HUES64 (cell line): ENCODE results near the gene INPP5B.

Experiments used
- H3K27ac ChIP-seq: 2 replicates; pipeline ENCODE4 v1.7.0; 2013; ENCODE audit warnings: low read depth, low read length, inconsistent platforms
- H3K27me3 ChIP-seq: 2 replicates; pipeline ENCODE4 v1.6.1; 2013; ENCODE audit warnings: mild to moderate bottlenecking, low read length; ENCODE audit not compliant: insufficient read depth
- H3K36me3 ChIP-seq: 2 replicates; pipeline ENCODE4 v1.6.1; 2013; ENCODE audit warnings: mild to moderate bottlenecking, low read length; ENCODE audit not compliant: insufficient read depth
- H3K4me1 ChIP-seq: 2 replicates; pipeline ENCODE4 v1.6.1; 2013; ENCODE audit warnings: mild to moderate bottlenecking, low read length, moderate library complexity; ENCODE audit not compliant: insufficient read depth
- H3K4me3 ChIP-seq: 2 replicates; pipeline ENCODE4 v1.5.1; 2013; ENCODE audit warnings: mild to moderate bottlenecking, low read length, moderate library complexity
- H3K9ac ChIP-seq: 2 replicates; pipeline ENCODE4 v1.6.1; 2013; ENCODE audit warnings: mild to moderate bottlenecking, low read depth, low read length
- H3K9me3 ChIP-seq: 2 replicates; pipeline ENCODE4 v1.6.1; 2013; ENCODE audit warnings: low read depth, low read length; ENCODE audit not compliant: insufficient read depth
- WGBS: fragments of 150-250, 120-280 bp; methylation state at CpG from one replicate; pipeline ENCODE4 v1.1.7; 2013; ENCODE audit warnings: missing lambda C conversion rate; 5-methylcytosine and 5-hydroxymethylcytosine counted together

The INPP5B gene

GRCh38 chr1:37846647-37847339 is 100.1 kb downstream of the INPP5B start:
- no peak overlapping the region for H3K4me3 ChIP-seq
- H3K9me3 ChIP-seq = no peaks in the 10 kb centered on the region
- H3K27me3 ChIP-seq = no peaks in the 10 kb centered on the region
- no peak overlapping the region for H3K9ac ChIP-seq
- WGBS = 97% methylated on average over 4 of the region's 4 CpGs
- no peak overlapping the region for H3K27ac ChIP-seq
- H3K36me3 ChIP-seq = peaks cover 11% of the 10 kb centered on the region; the same call in 1 of the 2 replicates
- no peaks in the 10 kb centered on the region; the same call in 1 of the 2 replicates for H3K4me1 ChIP-seq

DNA sequence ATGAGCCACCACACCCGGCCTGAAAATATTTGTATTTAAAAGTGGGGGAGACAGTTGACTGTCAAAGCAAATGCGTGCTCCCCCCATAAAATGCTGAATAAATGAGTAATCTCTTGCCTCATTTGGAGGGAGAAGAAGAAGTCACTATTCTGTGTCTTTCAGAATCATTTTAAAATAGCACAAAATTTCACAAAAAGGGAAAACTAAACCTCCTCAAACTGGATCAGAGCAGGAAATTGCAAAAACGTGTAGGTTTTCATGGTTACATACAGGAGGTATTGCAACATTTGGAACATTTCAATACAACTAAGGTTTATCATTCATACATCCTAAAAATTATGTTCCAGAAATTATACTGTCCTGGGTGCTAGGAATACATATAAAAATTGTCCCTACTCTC is 101.1 kb downstream of the INPP5B start:
- Histone ChIP-seq H3K27ac (no peak overlapping the region), H3K9me3 (no peaks in the 10 kb centered on the region), H3K4me3 (no peak overlapping the region), H3K36me3 (peaks cover 11% of the 10 kb centered on the region; the same call in 1 of the 2 replicates), H3K27me3 (no peaks in the 10 kb centered on the region), H3K9ac (no peak overlapping the region), H3K4me1 (no peaks in the 10 kb centered on the region; the same call in 1 of the 2 replicates)
- 90% methylated on average over 3 of the region's 3 CpGs for WGBS

DNA sequence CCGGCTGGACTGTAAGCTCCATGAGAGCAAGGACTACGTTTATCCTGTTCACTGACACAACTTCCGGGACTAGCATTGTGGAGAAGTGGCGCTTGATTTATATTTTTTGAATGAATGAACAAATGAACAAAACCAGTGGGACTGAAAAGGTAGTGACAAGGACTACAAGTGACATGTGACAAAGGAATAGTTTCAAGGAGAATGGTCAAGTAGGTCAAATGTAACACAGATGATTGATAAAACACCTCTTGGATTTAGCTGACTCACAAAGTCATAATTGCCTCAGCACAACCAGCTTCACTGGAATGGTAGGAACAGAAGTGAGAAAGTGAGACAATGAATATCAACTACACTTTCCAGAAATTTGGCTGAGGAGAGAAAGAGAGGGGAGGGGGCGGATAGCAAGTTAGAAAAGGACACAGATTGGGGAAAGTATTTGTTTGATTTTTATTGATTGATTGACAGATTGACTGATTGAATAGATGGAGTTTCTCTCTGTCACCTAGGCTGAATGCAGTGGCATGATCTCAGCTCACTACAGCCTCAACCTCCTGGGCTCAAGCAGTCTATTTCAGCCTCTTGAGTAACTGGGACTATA is 101.7 kb downstream of the INPP5B start:
- H3K9ac ChIP-seq = no peak overlapping the region
- peaks cover 12% of the 10 kb centered on the region; the same call in 1 of the 2 replicates for H3K36me3 ChIP-seq
- no peaks in the 10 kb centered on the region for H3K27me3 ChIP-seq
- no peak overlapping the region for H3K27ac ChIP-seq
- no peak overlapping the region for H3K4me3 ChIP-seq
- WGBS = 93% methylated on average over 5 of the region's 5 CpGs
- no peaks in the 10 kb centered on the region for H3K9me3 ChIP-seq
- H3K4me1 ChIP-seq = no peaks in the 10 kb centered on the region; the same call in 1 of the 2 replicates

- no peaks in the 10 kb centered on the region for H3K9me3 ChIP-seq
- H3K27me3 ChIP-seq = no peaks in the 10 kb centered on the region
- H3K36me3 ChIP-seq = peaks cover 18% of the 10 kb centered on the region
- no peak overlapping the region for H3K9ac ChIP-seq
- no peaks in the 10 kb centered on the region; the same call in 1 of the 2 replicates for H3K4me1 ChIP-seq
- H3K4me3 ChIP-seq = no peak overlapping the region
- no peak overlapping the region for H3K27ac ChIP-seq
These were observed 102.3 kb downstream of the INPP5B start for GRCh38 chr1:37844536-37844935.

DNA sequence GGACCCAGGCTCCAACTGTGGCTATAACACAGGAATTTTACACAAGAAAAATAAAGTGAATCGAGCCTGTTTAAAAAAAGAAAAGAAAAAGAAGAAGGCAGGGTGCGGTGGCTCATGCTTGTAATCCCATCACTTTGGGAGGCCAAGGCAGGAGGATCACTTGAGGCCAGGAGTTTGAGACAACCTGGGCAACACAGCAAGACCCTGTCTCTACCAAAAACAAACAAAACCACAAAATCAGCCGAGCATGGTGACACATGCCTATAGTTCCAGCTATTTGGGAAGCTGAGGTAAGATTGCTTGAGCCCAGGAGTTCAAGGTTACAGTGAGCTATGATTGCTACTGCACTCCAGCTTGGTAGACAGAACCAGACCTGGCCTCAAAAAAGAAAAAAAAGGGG is 105.2 kb downstream of the INPP5B start:
- over 99% methylated on average over 3 of the region's 3 CpGs for WGBS
- H3K4me1 ChIP-seq = no peaks in the 10 kb centered on the region; the same call in 1 of the 2 replicates
- H3K27ac ChIP-seq = no peak overlapping the region
- no peaks in the 10 kb centered on the region for H3K9me3 ChIP-seq
- H3K9ac ChIP-seq = no peak overlapping the region
- peaks cover 34% of the 10 kb centered on the region for H3K36me3 ChIP-seq
- no peak overlapping the region for H3K4me3 ChIP-seq
- no peaks in the 10 kb centered on the region for H3K27me3 ChIP-seq

DNA sequence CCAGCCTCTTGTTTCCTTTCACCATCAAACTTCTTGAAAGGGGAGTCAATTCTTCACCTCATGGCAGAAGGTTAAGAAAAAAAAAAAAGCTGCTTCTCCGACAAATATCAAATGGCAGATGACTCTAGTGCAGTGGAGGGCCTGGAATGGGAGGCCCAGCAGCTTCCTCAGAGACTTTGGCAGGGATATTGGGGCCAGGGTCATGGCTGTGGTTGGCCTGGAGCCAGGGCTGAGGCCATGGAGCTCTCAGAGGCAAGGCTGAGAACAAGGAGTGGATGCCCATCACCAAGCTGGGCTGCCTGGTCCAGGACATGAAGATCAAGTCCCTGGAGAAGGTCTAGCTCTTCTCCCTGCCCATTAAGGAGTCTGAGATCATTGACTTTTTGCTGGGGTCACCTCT is 106.1 kb downstream of the INPP5B start:
- no peak overlapping the region for H3K9ac ChIP-seq
- H3K4me1 ChIP-seq = no peaks in the 10 kb centered on the region; the same call in 1 of the 2 replicates
- no peaks in the 10 kb centered on the region for H3K9me3 ChIP-seq
- H3K4me3 ChIP-seq = no peak overlapping the region
- WGBS = 100% methylated on average over 1 of the region's 1 CpG
- no peaks in the 10 kb centered on the region for H3K27me3 ChIP-seq
- peaks cover 42% of the 10 kb centered on the region for H3K36me3 ChIP-seq
- H3K27ac ChIP-seq = no peak overlapping the region

- Histone ChIP-seq H3K27ac (no peak overlapping the region), H3K27me3 (no peaks in the 10 kb centered on the region), H3K36me3 (peaks cover 52% of the 10 kb centered on the region), H3K4me1 (no peaks in the 10 kb centered on the region; the same call in 1 of the 2 replicates), H3K9ac (no peak overlapping the region), H3K4me3 (no peak overlapping the region), H3K9me3 (no peaks in the 10 kb centered on the region)
- WGBS = 92% methylated on average over 10 of the region's 10 CpGs
These were observed 107.2 kb downstream of the INPP5B start for GRCh38 chr1:37839676-37840075.

GRCh38 chr1:37836788-37837187 is 110.1 kb downstream of the INPP5B start:
- WGBS = 67% methylated on average over 3 of the region's 3 CpGs
- H3K27ac ChIP-seq = no peak overlapping the region
- H3K36me3 ChIP-seq = peaks cover 74% of the 10 kb centered on the region
- H3K9me3 ChIP-seq = no peaks in the 10 kb centered on the region
- H3K4me3 ChIP-seq = no peak overlapping the region
- H3K4me1 ChIP-seq = no peaks in the 10 kb centered on the region
- no peaks in the 10 kb centered on the region for H3K27me3 ChIP-seq
- H3K9ac ChIP-seq = no peak overlapping the region

DNA sequence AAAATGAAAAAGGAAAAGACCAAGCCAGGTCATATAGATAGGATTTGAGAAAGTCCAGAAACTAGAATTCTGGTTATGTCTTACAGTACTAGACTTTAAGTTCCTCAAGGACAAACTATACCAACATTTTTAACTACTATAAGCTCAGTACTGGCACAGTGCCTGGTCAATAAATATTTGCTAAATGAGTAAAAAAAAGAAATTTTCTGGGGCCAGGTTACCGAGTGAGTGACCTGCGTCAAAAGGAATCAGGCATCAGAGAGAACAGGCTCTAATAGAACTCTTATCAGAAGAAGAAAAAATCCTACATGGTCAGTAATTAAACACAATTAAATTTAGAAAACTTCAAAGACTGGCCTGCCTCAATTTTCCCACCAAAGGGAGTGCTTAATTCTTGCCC is 115.0 kb downstream of the INPP5B start:
- H3K4me3 ChIP-seq = no peak overlapping the region
- H3K9me3 ChIP-seq = no peaks in the 10 kb centered on the region
- no peaks in the 10 kb centered on the region for H3K27me3 ChIP-seq
- peaks cover 80% of the 10 kb centered on the region for H3K36me3 ChIP-seq
- no peak overlapping the region for H3K9ac ChIP-seq
- no peak overlapping the region for H3K27ac ChIP-seq
- WGBS = 95% methylated on average over 2 of the region's 2 CpGs
- H3K4me1 ChIP-seq = no peaks in the 10 kb centered on the region

DNA sequence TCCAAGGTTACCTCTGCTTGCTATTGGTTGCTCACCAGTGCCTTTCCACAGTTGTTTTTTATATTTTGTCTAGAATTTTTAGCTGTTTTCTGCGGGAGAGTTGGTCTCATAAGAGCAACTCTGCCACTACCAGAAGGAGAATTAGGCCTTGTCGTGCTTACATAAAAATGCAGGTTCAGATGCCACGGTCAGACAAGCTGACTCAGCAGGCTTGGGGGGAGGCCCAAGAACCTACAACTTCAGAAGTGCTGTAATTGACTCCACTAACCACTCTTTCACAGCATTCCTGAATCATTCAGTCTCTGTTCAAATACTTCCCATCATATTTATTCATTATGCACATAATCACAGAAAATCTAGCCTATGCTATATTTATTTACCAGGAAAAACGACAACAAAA is 115.7 kb downstream of the INPP5B start:
- Histone ChIP-seq H3K36me3 (peaks cover 75% of the 10 kb centered on the region), H3K27me3 (no peaks in the 10 kb centered on the region)
- 92% methylated on average over 4 of the region's 4 CpGs for WGBS

GRCh38 chr1:37828410-37829074 is 118.3 kb downstream of the INPP5B start:
- Histone ChIP-seq H3K36me3 (peaks cover 63% of the 10 kb centered on the region), H3K27ac (no peak overlapping the region), H3K4me3 (no peak overlapping the region), H3K4me1 (no peaks in the 10 kb centered on the region), H3K9ac (no peak overlapping the region), H3K9me3 (no peaks in the 10 kb centered on the region), H3K27me3 (no peaks in the 10 kb centered on the region)
- 87% methylated on average over 11 of the region's 12 CpGs for WGBS

More for the DNA sequence above, 115.7 kb downstream of the INPP5B start:
- H3K9me3 ChIP-seq = no peaks in the 10 kb centered on the region
- no peak overlapping the region for H3K4me3 ChIP-seq
- no peak overlapping the region for H3K9ac ChIP-seq
- H3K4me1 ChIP-seq = no peaks in the 10 kb centered on the region
- H3K27ac ChIP-seq = no peak overlapping the region
